Neural cell (in vitro differentiated cells): ENCODE data around the gene ONECUT2. TPM values are rescaled to one million over a fixed set of nuclear protein-coding genes. Genes with fewer than 3 reads are reported as not detected.

Experiments
- H2AFZ ChIP-seq: fragments of 200-600, 300-800 bp; sonication (generic), shearing (Covaris generic); 2 replicates; pipeline ENCODE4 v1.6.0; 2014; ENCODE audit warnings: low read depth, mild to moderate bottlenecking, antibody characterized with exemption, low read length, moderate library complexity
- H3F3A ChIP-seq: fragments of 200-600 bp; shearing (Covaris generic); 2 replicates; pipeline ENCODE4 v1.6.1; 2016; ENCODE audit warnings: mild to moderate bottlenecking, moderate library complexity, mixed read lengths, antibody characterized with exemption, low read length; ENCODE audit not compliant: insufficient read depth, poor library complexity, severe bottlenecking
- H3K27ac ChIP-seq: fragments of 200-600, 300-800 bp; sonication (generic), shearing (Covaris generic); 2 replicates; pipeline ENCODE4 v1.5.1; 2014; ENCODE audit warnings: mild to moderate bottlenecking, low read length, moderate library complexity
- H3K27me3 ChIP-seq: fragments of 300-800, 200-600 bp; sonication (generic), shearing (Covaris generic); 2 replicates; pipeline ENCODE4 v1.6.0; 2014; ENCODE audit warnings: mild to moderate bottlenecking, low read depth, low read length, moderate library complexity; ENCODE audit not compliant: insufficient read depth
- H3K36me3 ChIP-seq: fragments of 300-800, 200-600 bp; sonication (generic), shearing (Covaris generic); 2 replicates; pipeline ENCODE4 v1.5.1; 2014; ENCODE audit warnings: mild to moderate bottlenecking, antibody characterized with exemption, low read length, moderate library complexity; ENCODE audit not compliant: insufficient read depth
- H3K4me2 ChIP-seq: fragments of 300-800, 200-600 bp; sonication (generic), shearing (Covaris generic); 2 replicates; pipeline ENCODE4 v1.6.0; 2014; ENCODE audit warnings: mild to moderate bottlenecking, low read length
- H3K4me3 ChIP-seq: fragments of 300-800, 200-600 bp; sonication (generic), shearing (Covaris generic); 2 replicates; pipeline ENCODE4 v1.5.1; 2014; ENCODE audit warnings: mild to moderate bottlenecking, low read length, moderate library complexity
- H3K79me2 ChIP-seq: fragments of 200-600 bp; shearing (Covaris generic); replicated peaks from 2 replicates; pipeline ENCODE4 v1.6.0; 2014; ENCODE audit warnings: mild to moderate bottlenecking, low read length, moderate library complexity; ENCODE audit not compliant: insufficient read depth
- H3K9ac ChIP-seq: fragments of 300-800, 200-600 bp; sonication (generic), shearing (Covaris generic); 2 replicates; pipeline ENCODE4 v1.6.1; 2016; ENCODE audit warnings: mild to moderate bottlenecking, low read length, mixed read lengths
- H3K9me2 ChIP-seq: fragments of 200-600 bp; shearing (Covaris generic); 2 replicates; pipeline ENCODE4 v1.6.1; 2016; ENCODE audit warnings: mild to moderate bottlenecking, low read length, mixed read lengths; ENCODE audit not compliant: insufficient read depth
- H3K9me3 ChIP-seq: fragments of 200-600, 300-800 bp; sonication (generic), shearing (Covaris generic); 2 replicates; pipeline ENCODE4 v1.6.1; 2016; ENCODE audit warnings: mild to moderate bottlenecking, mixed run types, low read length, moderate library complexity, mixed read lengths
- H4K20me1 ChIP-seq: fragments of 200-600 bp; shearing (Covaris generic); 2 replicates; pipeline ENCODE4 v1.6.1; 2016; ENCODE audit warnings: mild to moderate bottlenecking, mixed run types; ENCODE audit not compliant: insufficient read depth
- CTCF ChIP-seq: fragments of 450-650 bp; IDR thresholded peaks from 2 replicates; pipeline ENCODE4 v1.5.1; 2014; ENCODE audit warnings: antibody characterized with exemption, mild to moderate bottlenecking, moderate library complexity; ENCODE audit not compliant: poor library complexity, severe bottlenecking
- EP300 ChIP-seq: fragments of 450-650 bp; conservative IDR thresholded peaks from 2 replicates; pipeline ENCODE4 v1.6.1; 2014; ENCODE audit warnings: antibody characterized with exemption, mild to moderate bottlenecking, moderate library complexity; ENCODE audit not compliant: poor library complexity, severe bottlenecking
- EZH2 ChIP-seq: fragments of 200-600, 300-800 bp; shearing (Covaris generic), sonication (generic); IDR thresholded peaks from 2 replicates; pipeline ENCODE4 v1.6.1; 2014; ENCODE audit warnings: antibody characterized with exemption, low read length, borderline replicate concordance, mild to moderate bottlenecking; ENCODE audit not compliant: insufficient read depth, poor library complexity, severe bottlenecking
- MXI1 ChIP-seq: fragments of 450-650 bp; conservative IDR thresholded peaks from 2 replicates; pipeline ENCODE4 v1.6.1; 2014; ENCODE audit warnings: antibody characterized with exemption, mild to moderate bottlenecking; ENCODE audit not compliant: poor library complexity, severe bottlenecking
- REST ChIP-seq: IDR thresholded peaks from 2 replicates; pipeline ENCODE4 v1.6.1; 2012; ENCODE audit warnings: borderline replicate concordance
- SMC3 ChIP-seq: fragments of 450-650 bp; conservative IDR thresholded peaks from 2 replicates; pipeline ENCODE4 v1.6.1; 2014; ENCODE audit warnings: antibody characterized with exemption, mild to moderate bottlenecking, moderate library complexity; ENCODE audit not compliant: poor library complexity
- TAF1 ChIP-seq: IDR thresholded peaks from 2 replicates; pipeline ENCODE4 v1.6.1; 2012; ENCODE audit warnings: low read depth
- polyA plus RNA-seq: library from polyadenylated mRNA; depleted of rRNA; stranded (reverse); fragments of >200 nt; gene quantifications from 2 replicates; pipeline ENCODE4 v1.2.3, GENCODE V29; 2014

The ONECUT2 gene
- polyA plus RNA-seq, 1 donor from 2014 or later: 4.3 TPM

- Histone ChIP-seq H3K4me2 (no peak overlapping the region), H3K27ac (no peak overlapping the region), H3K27me3 (peaks cover 59% of the 10 kb centered on the region), H3F3A (no peaks in the 10 kb centered on the region), H3K9me2 (no peaks in the 10 kb centered on the region), H3K4me3 (no peak overlapping the region), H3K9me3 (no peaks in the 10 kb centered on the region), H2AFZ (no peak overlapping the region), H3K9ac (no peak overlapping the region), H4K20me1 (no peaks in the 10 kb centered on the region), H3K36me3 (no peaks in the 10 kb centered on the region), H3K79me2 (no peaks in the 10 kb centered on the region)
- TF ChIP-seq TAF1: no peak
- TF ChIP-seq CTCF: no peak
- TF ChIP-seq REST: no peak
Observed at GRCh38 chr18:57425096-57425495, 10.1 kb upstream of the ONECUT2 start.

DNA sequence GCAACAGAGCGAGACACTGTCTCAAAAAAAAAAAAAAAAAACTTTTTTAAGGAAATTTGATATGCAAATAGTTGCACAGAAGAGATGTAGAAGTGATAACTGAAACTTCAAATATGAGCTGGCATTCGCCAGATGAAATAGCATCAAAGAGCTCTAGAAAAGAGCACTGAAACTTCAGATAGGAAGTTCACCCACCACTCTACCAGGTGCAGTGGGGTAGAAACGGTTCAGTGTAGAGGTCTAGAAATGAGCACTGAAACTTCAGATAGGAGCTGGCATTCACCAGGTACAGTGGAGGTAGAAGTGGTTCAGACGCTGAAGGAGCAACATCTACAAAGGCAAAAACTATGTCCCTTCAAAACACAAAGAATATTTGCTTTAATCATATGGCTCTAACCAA, 9.0 kb upstream of the ONECUT2 start:
- H3K79me2 ChIP-seq: no peaks in the 10 kb centered on the region
- H3K4me2 ChIP-seq: no peak overlapping the region
- no peaks in the 10 kb centered on the region for H3F3A ChIP-seq
- H3K9me2 ChIP-seq: no peaks in the 10 kb centered on the region
- H3K27me3 ChIP-seq: peaks cover 69% of the 10 kb centered on the region
- H3K4me3 ChIP-seq: no peak overlapping the region
- TF ChIP-seq EP300 (no peak), EZH2 (no peak), REST (no peak), MXI1 (no peak), SMC3 (no peak), CTCF (no peak)
- H3K9me3 ChIP-seq: no peaks in the 10 kb centered on the region
- no peaks in the 10 kb centered on the region for H4K20me1 ChIP-seq
- H3K36me3 ChIP-seq: no peaks in the 10 kb centered on the region
- no peak overlapping the region for H3K27ac ChIP-seq
- no peak overlapping the region for H2AFZ ChIP-seq
- no peak overlapping the region for H3K9ac ChIP-seq
